ENCODE results near the gene FLRT2. TPM values are rescaled to one million over a fixed set of nuclear protein-coding genes. Genes with fewer than 3 reads are reported as not detected.

FLRT2 gene
- polyA plus RNA-seq, 1 experiment: 20.8 TPM

DNA sequence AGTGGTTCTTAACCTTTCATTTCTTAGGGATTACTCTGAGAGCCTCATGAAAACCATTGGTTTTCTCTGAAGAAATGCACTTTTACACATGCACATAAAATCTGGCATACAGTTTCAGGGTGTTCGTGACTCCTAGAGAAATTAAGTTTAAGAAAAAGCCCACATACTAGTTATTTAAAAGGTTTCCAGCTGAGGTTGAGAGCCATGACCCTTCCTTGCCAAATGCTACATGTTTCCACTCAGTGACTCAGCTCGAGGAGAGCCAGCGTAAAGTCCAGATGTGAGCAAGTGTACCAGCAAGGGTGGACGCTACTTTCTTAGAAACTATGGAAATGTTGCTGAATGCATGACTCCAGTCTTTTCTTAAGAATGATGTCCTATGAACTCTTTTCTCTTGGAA lies 42.7 kb upstream of the FLRT2 start:
- no peaks in the 10 kb centered on the region for H3K27me3 ChIP-seq (ENCODE audit: control insufficient read depth, insufficient read depth, low read length)
- no peak overlapping the region for H3K4me3 ChIP-seq (ENCODE audit: low read depth, low read length)
- ChIA-PET POLR2A (no interaction called here), CTCF (no interaction called here)
- TF ChIP-seq, protein P1, sequence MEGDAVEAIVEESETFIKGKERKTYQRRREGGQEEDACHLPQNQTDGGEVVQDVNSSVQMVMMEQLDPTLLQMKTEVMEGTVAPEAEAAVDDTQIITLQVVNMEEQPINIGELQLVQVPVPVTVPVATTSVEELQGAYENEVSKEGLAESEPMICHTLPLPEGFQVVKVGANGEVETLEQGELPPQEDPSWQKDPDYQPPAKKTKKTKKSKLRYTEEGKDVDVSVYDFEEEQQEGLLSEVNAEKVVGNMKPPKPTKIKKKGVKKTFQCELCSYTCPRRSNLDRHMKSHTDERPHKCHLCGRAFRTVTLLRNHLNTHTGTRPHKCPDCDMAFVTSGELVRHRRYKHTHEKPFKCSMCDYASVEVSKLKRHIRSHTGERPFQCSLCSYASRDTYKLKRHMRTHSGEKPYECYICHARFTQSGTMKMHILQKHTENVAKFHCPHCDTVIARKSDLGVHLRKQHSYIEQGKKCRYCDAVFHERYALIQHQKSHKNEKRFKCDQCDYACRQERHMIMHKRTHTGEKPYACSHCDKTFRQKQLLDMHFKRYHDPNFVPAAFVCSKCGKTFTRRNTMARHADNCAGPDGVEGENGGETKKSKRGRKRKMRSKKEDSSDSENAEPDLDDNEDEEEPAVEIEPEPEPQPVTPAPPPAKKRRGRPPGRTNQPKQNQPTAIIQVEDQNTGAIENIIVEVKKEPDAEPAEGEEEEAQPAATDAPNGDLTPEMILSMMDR (IDR thresholded peaks at IDR 0.05; ENCODE audit: low read depth, low read length): no peak
- no peak overlapping the region for H3K27ac ChIP-seq (ENCODE audit: low read depth, low read length)
- DNase-seq (ENCODE audit: low read depth, low spot score): no peak
- no peaks in the 10 kb centered on the region for H3K9me3 ChIP-seq (ENCODE audit: control insufficient read depth, insufficient read depth, low read length)

DNA sequence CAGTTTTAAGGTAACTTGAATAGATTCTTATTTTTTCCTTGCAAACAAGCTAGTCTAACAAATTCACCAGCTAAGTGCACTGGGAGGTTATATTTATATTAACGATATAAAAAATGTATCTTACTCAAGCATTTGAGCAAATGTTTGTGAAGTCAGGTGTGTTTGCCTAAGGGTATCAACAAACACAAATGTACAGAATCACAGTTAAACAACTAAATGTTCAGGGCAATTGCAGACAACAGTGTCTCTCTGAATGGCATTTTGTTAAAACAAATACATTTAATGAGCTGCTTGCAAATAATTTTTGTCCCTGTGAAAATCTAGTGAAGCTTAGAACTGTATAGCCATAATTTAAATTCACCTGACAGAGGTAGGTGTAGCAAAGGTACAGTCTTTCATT lies 28.2 kb upstream of the FLRT2 start:
- no peaks in the 10 kb centered on the region; the same call in 1 of the 2 replicates for H3K9me3 ChIP-seq (ENCODE audit: control insufficient read depth, insufficient read depth, low read length)
- no peaks in the 10 kb centered on the region for H3K27me3 ChIP-seq (ENCODE audit: control insufficient read depth, insufficient read depth, low read length)
- H3K4me3 ChIP-seq (ENCODE audit: low read depth, low read length): no peak overlapping the region
- no peak overlapping the region for H3K27ac ChIP-seq (ENCODE audit: low read depth, low read length)
- DNase-seq (ENCODE audit: low read depth, low spot score): no peak
- POLR2A ChIA-PET: no interaction called here
- CTCF ChIA-PET: no interaction called here
- TF ChIP-seq, protein P1 (IDR thresholded peaks at IDR 0.05; ENCODE audit: low read depth, low read length): no peak

DNA sequence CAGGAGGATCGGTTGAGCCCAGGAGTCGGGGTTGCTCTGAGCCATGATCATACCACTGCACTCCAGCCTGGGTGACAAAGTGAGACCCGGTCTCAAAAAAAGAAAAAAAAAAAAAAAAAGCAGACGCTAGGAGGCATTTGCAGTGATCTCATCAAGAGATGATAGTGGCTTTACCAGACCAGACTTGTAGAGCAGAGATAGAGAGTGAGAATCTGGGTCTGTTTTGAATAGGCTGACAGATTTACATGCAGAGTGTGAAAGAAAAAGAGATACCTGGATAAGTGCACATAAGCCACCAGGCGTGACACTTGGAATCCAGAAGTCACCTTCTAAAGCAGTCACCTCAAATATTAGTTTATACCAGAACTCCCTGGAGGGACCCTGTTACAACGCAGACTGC lies 21.1 kb upstream of the FLRT2 start:
- POLR2A ChIA-PET: no interaction called here
- DNase-seq (ENCODE audit: low read depth, low spot score): no peak
- Histone ChIP-seq H3K4me3 (ENCODE audit: low read depth, low read length) (no peak overlapping the region), H3K9me3 (ENCODE audit: control insufficient read depth, insufficient read depth, low read length) (no peaks in the 10 kb centered on the region; the same call in 1 of the 2 replicates), H3K27ac (ENCODE audit: low read depth, low read length) (no peak overlapping the region), H3K27me3 (ENCODE audit: control insufficient read depth, insufficient read depth, low read length) (no peaks in the 10 kb centered on the region)
- TF ChIP-seq, protein P1 (IDR thresholded peaks at IDR 0.05; ENCODE audit: low read depth, low read length): no peak
- CTCF ChIA-PET: no interaction called here

DNA sequence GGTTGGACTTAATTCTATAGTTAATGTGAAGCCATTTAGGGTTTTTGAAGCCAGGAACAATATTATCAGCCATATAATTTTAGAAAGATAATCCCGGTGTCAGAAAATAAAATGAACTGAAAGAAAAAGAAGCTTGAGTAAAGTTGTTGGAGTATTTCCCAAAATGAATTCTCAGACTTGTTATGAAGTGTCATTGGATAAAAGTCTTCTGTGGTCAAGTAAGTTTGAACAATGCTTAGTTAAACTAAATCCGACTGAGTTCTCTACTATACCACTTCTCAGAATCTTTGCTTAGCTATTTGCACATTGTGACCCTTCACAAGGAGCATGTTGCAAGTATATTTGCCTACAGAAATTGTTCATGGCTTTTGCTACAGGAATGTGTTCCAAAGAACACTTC lies 17.5 kb upstream of the FLRT2 start:
- POLR2A ChIA-PET: no interaction called here
- no peak overlapping the region for H3K4me3 ChIP-seq (ENCODE audit: low read depth, low read length)
- H3K27me3 ChIP-seq (ENCODE audit: control insufficient read depth, insufficient read depth, low read length): no peaks in the 10 kb centered on the region
- TF ChIP-seq, protein P1 (IDR thresholded peaks at IDR 0.05; ENCODE audit: low read depth, low read length): no peak
- CTCF ChIA-PET: no interaction called here
- no peak overlapping the region for H3K27ac ChIP-seq (ENCODE audit: low read depth, low read length)
- no peaks in the 10 kb centered on the region for H3K9me3 ChIP-seq (ENCODE audit: control insufficient read depth, insufficient read depth, low read length)
- no peak for DNase-seq (ENCODE audit: low read depth, low spot score)

DNA sequence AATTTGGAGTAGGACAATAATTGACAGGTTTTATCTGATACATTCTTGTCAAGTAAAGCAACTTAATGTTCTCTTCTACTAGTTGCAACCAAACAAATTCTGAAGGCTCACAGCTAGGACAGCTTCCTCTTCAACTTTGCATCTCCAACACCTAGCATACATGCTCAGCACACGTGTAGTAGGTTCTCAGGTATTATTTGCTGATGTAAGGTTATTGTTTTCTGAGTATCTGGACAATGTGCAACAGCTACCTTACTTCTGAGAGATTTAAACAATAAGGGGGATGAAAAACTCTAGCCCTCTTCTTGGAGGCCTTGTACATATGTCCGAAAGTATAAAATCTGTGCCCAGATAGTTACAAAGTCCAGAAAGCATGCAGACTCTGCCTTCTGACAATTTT lies 15.5 kb upstream of the FLRT2 start:
- Histone ChIP-seq H3K27ac (ENCODE audit: low read depth, low read length) (no peak overlapping the region), H3K4me3 (ENCODE audit: low read depth, low read length) (no peak overlapping the region), H3K27me3 (ENCODE audit: control insufficient read depth, insufficient read depth, low read length) (no peaks in the 10 kb centered on the region), H3K9me3 (ENCODE audit: control insufficient read depth, insufficient read depth, low read length) (no peaks in the 10 kb centered on the region)
- no peak for DNase-seq (ENCODE audit: low read depth, low spot score)
- ChIA-PET CTCF (no interaction called here), POLR2A (no interaction called here)
- TF ChIP-seq, protein P1 (IDR thresholded peaks at IDR 0.05; ENCODE audit: low read depth, low read length): no peak
